NCI-H2227 (cell line): Measurements from ENCODE around the gene ZNF507.
A peak's percentile ranks its signal among the peaks of the same experiment; 100 is the strongest.

ENCODE experiments used
- DNase-seq: peaks from one replicate; lab custom pipeline; 2025; ENCODE audit not compliant: unreplicated experiment; lab: John Stamatoyannopoulos, UW

Gene ZNF507

GRCh38 chr19:32345261-32346207 lies at the start of gene ZNF507:
Gene ZNF507, plus strand, starts transcription at chr19:32345610. Its CDS starts 7,221 bp downstream, at chr19:32352831.
- peak; percentile 100 for DNase-seq

GRCh38 chr19:32296694-32297093 lies 48.7 kb upstream of the ZNF507 start:
- DNase-seq, result no peak

GRCh38 chr19:32302778-32303177 lies 42.6 kb upstream of the ZNF507 start:
- no peak for DNase-seq

- DNase-seq, result no peak
Observed at GRCh38 chr19:32303193-32303592, 42.2 kb upstream of the ZNF507 start.

GRCh38 chr19:32307591-32307990 lies 37.8 kb upstream of the ZNF507 start:
- DNase-seq, result no peak

GRCh38 chr19:32308431-32309077 lies 36.9 kb upstream of the ZNF507 start:
- DNase-seq, result no peak

- no peak for DNase-seq
Observed at GRCh38 chr19:32309711-32310390, 35.6 kb upstream of the ZNF507 start.

- no peak for DNase-seq
Observed at GRCh38 chr19:32311371-32311770, 34.0 kb upstream of the ZNF507 start.

- no peak for DNase-seq
Observed at GRCh38 chr19:32313569-32314265, 31.7 kb upstream of the ZNF507 start.

- no peak for DNase-seq
Observed at GRCh38 chr19:32316034-32316433, 29.4 kb upstream of the ZNF507 start.

GRCh38 chr19:32317086-32317485 lies 28.3 kb upstream of the ZNF507 start:
- no peak for DNase-seq

- peak; percentile 66 for DNase-seq
Observed at GRCh38 chr19:32318884-32319520, 26.4 kb upstream of the ZNF507 start.

- no peak for DNase-seq
Observed at GRCh38 chr19:32322541-32322940, 22.9 kb upstream of the ZNF507 start.

GRCh38 chr19:32324631-32325285 lies 20.7 kb upstream of the ZNF507 start:
- DNase-seq, result no peak

- DNase-seq, result peak; percentile 66
Observed at GRCh38 chr19:32330213-32330857, 15.1 kb upstream of the ZNF507 start.

GRCh38 chr19:32333227-32333626 lies 12.2 kb upstream of the ZNF507 start:
- DNase-seq, result no peak

GRCh38 chr19:32336259-32337083 lies 8.9 kb upstream of the ZNF507 start:
- DNase-seq, result no peak

- no peak for DNase-seq
Observed at GRCh38 chr19:32337084-32337808, 8.2 kb upstream of the ZNF507 start.
